IMR-90 (cell line): ENCODE results near the gene CMTM8. TPM values are rescaled to one million over a fixed set of nuclear protein-coding genes. Genes with fewer than 3 reads are reported as not detected.

ENCODE experiments used
- ATAC-seq: fragments of 200-7000 bp; cut with Tn5 transposase; 2 replicates; pipeline ENCODE4 v1.9.1; 2020; ENCODE audit warnings: low read depth, mild to moderate bottlenecking, moderate library complexity
- BruUV-seq: library from RNA; stranded (reverse); fragments of 400-500 nt; replicated peaks from 2 replicates; lab custom pipeline; 2021; lab: Mats Ljungman, UMichigan
- CTCF ChIA-PET: fragments of 300-600 bp; formaldehyde crosslinking; extraction: SDS; loops from one replicate; lab custom pipeline; 2021; ENCODE audit warnings: antibody characterized with exemption; lab: Yijun Ruan, JAX
- POLR2A ChIA-PET: fragments of 300-600 bp; sonication (Branson Sonifier 250); formaldehyde crosslinking; loops from one replicate; lab custom pipeline; 2022; ENCODE audit warnings: antibody characterized with exemption; ENCODE audit not compliant: unreplicated experiment; lab: Charles Lee
- DNase-seq: peaks from one replicate; pipeline ENCODE4 v3.0.0; 2013
- H2AFZ ChIP-seq: replicated peaks from 2 replicates; pipeline ENCODE3; 2013; ENCODE audit warnings: low read length, mild to moderate bottlenecking; ENCODE audit not compliant: poor library complexity
- H2AK5ac ChIP-seq: 2 replicates; pipeline ENCODE4 v1.6.1; 2013; ENCODE audit warnings: low read depth, low read length, inconsistent platforms
- H2AK9ac ChIP-seq: replicated peaks from 2 replicates; pipeline ENCODE3; 2013; ENCODE audit warnings: mild to moderate bottlenecking, low read depth, low read length, moderate library complexity; ENCODE audit not compliant: poor library complexity
- H2BK120ac ChIP-seq: 2 replicates; pipeline ENCODE4 v1.6.1; 2013; ENCODE audit warnings: low read depth, low read length, inconsistent platforms
- H2BK15ac ChIP-seq: 3 replicates; pipeline ENCODE4 v1.6.1; 2013; ENCODE audit warnings: low read depth, low read length, inconsistent platforms
- H2BK20ac ChIP-seq: 2 replicates; pipeline ENCODE4 v1.6.1; 2013; ENCODE audit warnings: low read depth, mild to moderate bottlenecking, inconsistent platforms, low read length, moderate library complexity
- H2BK5ac ChIP-seq: 2 replicates; pipeline ENCODE4 v1.6.1; 2013; ENCODE audit warnings: mild to moderate bottlenecking, low read depth, low read length, inconsistent platforms; ENCODE audit not compliant: poor library complexity, severe bottlenecking
- H3K14ac ChIP-seq: replicated peaks from 2 replicates; pipeline ENCODE4 v1.6.1; 2013; ENCODE audit warnings: low read depth, low read length, inconsistent platforms
- H3K18ac ChIP-seq: 2 replicates; pipeline ENCODE4 v1.6.1; 2013; ENCODE audit warnings: low read depth, low read length, control low read depth
- H3K23ac ChIP-seq: 2 replicates; pipeline ENCODE4 v1.6.1; 2013; ENCODE audit warnings: low read depth, low read length, inconsistent platforms
- H3K27ac ChIP-seq: 2 replicates; pipeline ENCODE4 v1.5.1; 2013; ENCODE audit warnings: mild to moderate bottlenecking, control low read depth, low read length; ENCODE audit not compliant: insufficient read depth
- H3K27me3 ChIP-seq: 2 replicates; pipeline ENCODE4 v1.6.1; 2013; ENCODE audit warnings: low read length; ENCODE audit not compliant: control insufficient read depth, insufficient read depth
- H3K36me3 ChIP-seq: 2 replicates; pipeline ENCODE4 v1.6.1; 2013; ENCODE audit warnings: low read length, mixed read lengths; ENCODE audit not compliant: control insufficient read depth, insufficient read depth
- H3K4ac ChIP-seq: 2 replicates; pipeline ENCODE4 v1.6.1; 2013; ENCODE audit warnings: low read depth, low read length, inconsistent platforms
- H3K4me1 ChIP-seq: 2 replicates; pipeline ENCODE4 v1.6.1; 2013; ENCODE audit warnings: low read length, mixed read lengths; ENCODE audit not compliant: control insufficient read depth, insufficient read depth
- H3K4me2 ChIP-seq: 2 replicates; pipeline ENCODE4 v1.6.1; 2013; ENCODE audit warnings: low read depth, mild to moderate bottlenecking, control low read depth, low read length, moderate library complexity
- H3K4me3 ChIP-seq: 2 replicates; pipeline ENCODE4 v1.5.1; 2013; ENCODE audit warnings: low read depth, mild to moderate bottlenecking, control low read depth, low read length, moderate library complexity; ENCODE audit not compliant: insufficient read depth
- H3K56ac ChIP-seq: 2 replicates; pipeline ENCODE4 v1.6.1; 2013; ENCODE audit warnings: low read length, inconsistent platforms; ENCODE audit not compliant: insufficient read depth; ENCODE audit errors: extremely low read depth
- H3K79me1 ChIP-seq, 2 experiments: 2 replicates each; pipeline ENCODE4 v1.6.1; 2013; ENCODE audit warnings: low read length in 2 of 2, inconsistent platforms in 1 of 2, low read depth in 1 of 2
- H3K9ac ChIP-seq: 2 replicates; pipeline ENCODE4 v1.6.1; 2013; ENCODE audit warnings: low read depth, low read length, control low read depth
- H3K9me1 ChIP-seq: 2 replicates; pipeline ENCODE4 v1.6.1; 2013; ENCODE audit warnings: low read length, inconsistent platforms; ENCODE audit not compliant: insufficient read depth
- H3K9me3 ChIP-seq: 2 replicates; pipeline ENCODE4 v1.6.1; 2013; ENCODE audit warnings: low read length; ENCODE audit not compliant: control insufficient read depth, insufficient read depth
- H4K20me1 ChIP-seq: 2 replicates; pipeline ENCODE4 v1.6.1; 2013; ENCODE audit warnings: low read length, inconsistent platforms; ENCODE audit not compliant: insufficient read depth
- H4K5ac ChIP-seq: 2 replicates; pipeline ENCODE4 v1.6.1; 2013; ENCODE audit warnings: mild to moderate bottlenecking, low read depth, low read length, control low read depth
- H4K8ac ChIP-seq, 2 experiments: 2 replicates each; pipeline ENCODE4 v1.6.1; 2013; ENCODE audit warnings: low read depth in 2 of 2, low read length in 2 of 2, control low read depth in 1 of 2, inconsistent platforms in 1 of 2
- H4K91ac ChIP-seq: 2 replicates; pipeline ENCODE4 v1.6.1; 2013; ENCODE audit warnings: low read depth, low read length, inconsistent platforms; ENCODE audit not compliant: insufficient read depth
- MAFK ChIP-seq: IDR thresholded peaks from 2 replicates; pipeline ENCODE4 v1.6.1; 2012; ENCODE audit warnings: low read depth, low read length, improper control_type of control experiment
- dilution Hi-C: fragments of 300-500 bp; cut with HindIII; formaldehyde crosslinking; loops from one replicate; pipeline ENCODE4 v1.14.3; 2018; ENCODE audit warnings: low sequenced_read_pairs; ENCODE audit not compliant: unreplicated experiment
- in situ Hi-C: fragments of 300-500 bp; cut with MboI; formaldehyde crosslinking; loops from 3 replicates; pipeline ENCODE4 v1.14.3; 2019; ENCODE audit warnings: low sequenced_read_pairs, inconsistent platforms, mixed read lengths
- intact Hi-C: fragments of 100-400 bp; cut with micrococcal nuclease; formaldehyde crosslinking; loops from 2 replicates; pipeline ENCODE4 v1.10.0; 2022
- polyA plus RNA-seq, 3 experiments: library from polyadenylated mRNA; depleted of rRNA; stranded (reverse); fragments of >200 nt; gene quantifications; 2 replicates each; pipeline ENCODE4 v1.2.3, GENCODE V29; 2012; ENCODE audit warnings: low replicate concordance in 1 of 3
- total RNA-seq: library from RNA; depleted of rRNA; stranded (reverse); fragments of >200 nt; gene quantifications from 2 replicates; pipeline ENCODE4 v1.2.3, GENCODE V29; 2012
- TF ChIP-seq, protein P1 (sequence below): fragments of 150-350 bp; IDR thresholded peaks from 2 replicates; pipeline ENCODE4 v1.6.1; 2017; ENCODE audit warnings: mild to moderate bottlenecking, antibody characterized with exemption, low read length, low read depth

CMTM8 gene
- total and polyA plus RNA-seq, 2 of the 4 experiments (the other 2 are of a cell fraction), result 0.15 TPM; not detected in 1

DNA sequence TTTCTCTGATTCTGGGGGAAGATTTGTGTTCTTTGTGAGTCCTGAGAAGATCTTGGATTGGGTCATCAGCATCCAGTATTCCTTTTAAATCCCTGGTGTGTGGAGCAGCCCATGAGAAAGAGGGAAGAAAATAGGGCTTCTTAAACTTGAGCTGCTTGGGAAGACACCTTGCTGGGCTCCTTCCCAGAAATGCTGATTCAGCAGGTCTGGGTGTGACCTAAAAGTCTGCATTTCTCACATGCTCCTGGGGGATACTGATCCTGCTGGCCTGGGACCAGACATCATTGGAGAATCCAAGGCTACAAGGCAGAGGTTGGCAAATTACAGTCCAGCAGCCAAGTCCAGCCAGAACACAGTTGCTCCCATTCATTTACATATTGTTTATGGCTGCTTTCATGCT lies 99.0 kb downstream of the CMTM8 start:
- Histone ChIP-seq H3K23ac (no peak overlapping the region), H3K4me2 (no peak overlapping the region), H3K27ac (no peak overlapping the region), H4K20me1 (no peaks in the 10 kb centered on the region), H2AFZ (no peak overlapping the region), H3K14ac (no peak overlapping the region), H3K27me3 (peaks cover 10% of the 10 kb centered on the region), H3K79me1 (no peaks in the 10 kb centered on the region), H3K4me3 (no peak overlapping the region), H4K8ac (no peak overlapping the region), H4K91ac (no peak overlapping the region), H3K4ac (no peak overlapping the region), H2AK9ac (no peak overlapping the region), H2BK5ac (no peak overlapping the region), H2BK15ac (no peak overlapping the region), H3K56ac (no peak overlapping the region), H4K5ac (no peak overlapping the region), H3K9me3 (no peaks in the 10 kb centered on the region), H2BK20ac (no peak overlapping the region), H3K36me3 (no peaks in the 10 kb centered on the region), H3K4me1 (no peaks in the 10 kb centered on the region), H3K9me1 (no peaks in the 10 kb centered on the region), H2AK5ac (no peak overlapping the region), H3K18ac (no peak overlapping the region), H3K9ac (no peak overlapping the region), H2BK120ac (no peak overlapping the region)
- in situ Hi-C loops (no loop called here), dilution Hi-C loops (no loop called here), intact Hi-C loops (no loop called here)
- BruUV-seq, result no TSS peak
- DNase-seq, result no peak
- ATAC-seq, result no peak
- ChIA-PET POLR2A (no interaction called here), CTCF (no interaction called here)
- TF ChIP-seq MAFK, result peak; percentile 96
- TF ChIP-seq, protein P1, sequence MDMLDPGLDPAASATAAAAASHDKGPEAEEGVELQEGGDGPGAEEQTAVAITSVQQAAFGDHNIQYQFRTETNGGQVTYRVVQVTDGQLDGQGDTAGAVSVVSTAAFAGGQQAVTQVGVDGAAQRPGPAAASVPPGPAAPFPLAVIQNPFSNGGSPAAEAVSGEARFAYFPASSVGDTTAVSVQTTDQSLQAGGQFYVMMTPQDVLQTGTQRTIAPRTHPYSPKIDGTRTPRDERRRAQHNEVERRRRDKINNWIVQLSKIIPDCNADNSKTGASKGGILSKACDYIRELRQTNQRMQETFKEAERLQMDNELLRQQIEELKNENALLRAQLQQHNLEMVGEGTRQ, result no peak
